Heart right ventricle (tissue), 16 donors: Measurements from ENCODE around the gene SNX33. TPM values are rescaled to one million over a fixed set of nuclear protein-coding genes. Genes with fewer than 3 reads are reported as not detected.
A peak's percentile ranks its signal among the peaks of the same experiment; 100 is the strongest.

Source experiments
- ATAC-seq, 8 donors: fragments of 200-7000 bp; cut with Tn5 transposase; one replicate each; pipeline ENCODE4 v1.9.1; 2020; ENCODE audit warnings: mild to moderate bottlenecking in 8 of 8, moderate library complexity in 8 of 8, moderate number of reproducible peaks in 1 of 8
- DNase-seq, 2 donors: peaks; one replicate each; pipeline ENCODE4 v3.0.0-alpha.2; 2020
- H3K27ac ChIP-seq, 10 donors: fragments of 200-600 bp; sonication (generic) in 2 of 10; one replicate each; pipeline versions ENCODE4 v1.5.0 to v1.8.0; 2020 to 2022; ENCODE audit warnings: mild to moderate bottlenecking in 3 of 10
- H3K27me3 ChIP-seq, 7 donors: fragments of 200-600 bp; one replicate each; pipeline ENCODE4 v1.8.0; 2021 to 2022; ENCODE audit warnings: mild to moderate bottlenecking in 2 of 7
- H3K36me3 ChIP-seq, 9 donors: fragments of 200-600 bp; sonication (generic) in 1 of 9; one replicate each; pipeline versions ENCODE4 v1.5.0 to v1.8.0; 2020 to 2022; ENCODE audit warnings: mild to moderate bottlenecking in 2 of 9
- H3K4me1 ChIP-seq, 9 donors: fragments of 200-600 bp; sonication (generic) in 1 of 9; one replicate each; pipeline versions ENCODE4 v1.5.0 to v1.8.0; 2020 to 2022; ENCODE audit warnings: mild to moderate bottlenecking in 4 of 9
- H3K4me3 ChIP-seq, 10 donors: fragments of 200-600 bp; sonication (generic) in 2 of 10; one replicate each; pipeline versions ENCODE4 v1.5.0 to v1.8.0; 2020 to 2022; ENCODE audit warnings: mild to moderate bottlenecking in 7 of 10, moderate library complexity in 2 of 10
- H3K9me3 ChIP-seq, 11 donors: fragments of 200-600 bp in 10 of 11; sonication (generic) in 2 of 11; one replicate each; pipeline versions ENCODE4 v1.5.0 to v1.8.0; 2013 to 2022; ENCODE audit warnings: mild to moderate bottlenecking in 2 of 11, control low read depth in 1 of 11, moderate library complexity in 1 of 11
- CTCF ChIP-seq, 9 donors: fragments of 200-600 bp; sonication (generic) in 2 of 9; IDR thresholded peaks; one replicate each; pipeline versions ENCODE4 v1.5.0 to v1.8.0; 2021 to 2022; ENCODE audit warnings: antibody characterized with exemption in 9 of 9, mild to moderate bottlenecking in 5 of 9, moderate library complexity in 1 of 9
- WGBS, 2 donors: extraction: QIAGEN DNeasy Blood & Tissue Kit; methylation state at CpG; one replicate each; pipeline ENCODE4 v1.1.7; 2013; ENCODE audit warnings: inconsistent platforms in 1 of 2; 5-methylcytosine and 5-hydroxymethylcytosine counted together
- intact Hi-C, 10 donors: fragments of 100-400 bp; cut with DNase I; formaldehyde crosslinking; loops; one replicate each; pipeline versions ENCODE4 v1.11.1 to v1.14.2; 2022
- polyA plus RNA-seq, 2 donors: library from polyadenylated mRNA; stranded (reverse); fragments of 200-250 nt; gene quantifications; one replicate each; pipeline ENCODE4 v1.2.3, GENCODE V29; 2013
- total RNA-seq, 10 donors: library from RNA; stranded (reverse); fragmentation: NEBNext Ultra II Directional in 3 of 10; extraction: Animal tissue kit (Norgen Biotek cat#: 25700) in 3 of 10; gene quantifications; one replicate each; pipeline versions ENCODE4 v1.2.1 to v1.2.4, GENCODE V29; 2021 to 2023
- donor health status: Arrhythmogenic right ventricular cardiomyopathy.
- donor health status: ischemic (EF 13 %, LVEDD 7.1; RV severe dilation, severe dysfunction).
- donor health status: healthy with polysubstance abuse.
- donor health status: DM: no; HTN: yes; CAD: no.
- donor health status: DM: no; HTN: no; CAD: no.
- donor health status: ischemic (EF 25% LVEDD 6.9; RV normal size, moderate dysfunction).
- donor health status: ischemic (EF 25% LVEDD 5.7; RV mildly dilated, moderate dysfunction).
- donor health status: healthy.
- donor health status: DM: yes; HTN: yes; CAD: no.
- donor health status: Ischemic cardiomyopathy.
- donor health status: ischemic (EF 35%, LVEDD 5.7; RV mildly dilated, moderate dysfunction).
- donor health status: nonischemic (EF 11% LVEDD 7.7; RV severe dilation, severe dysfunction).
- donor health status: DM: yes; HTN: yes; CAD: no.
- donor health status: PGD.
- donor health status: ischemic (EF 29% LVEDD 5.4; RV normal size, mild dysfunction).
- donor health status: nonischemic (EF 23%, LVEDD 6.1; RV moderate dilation, normal function).

SNX33 gene
- total and polyA plus RNA-seq, 12 donors, result 7.4 to 14.8 (median 9.7) TPM

GRCh38 chr15:75649045-75649761 lies 1.5 kb downstream of the SNX33 start:
- WGBS, 2 donors, result 72 to 77% methylated on average over 19 of the region's 19 CpGs
- Histone ChIP-seq H3K4me3 (peak overlapping the region; percentile 67 to 87 (median 77)), H3K9me3 (no peaks in the 10 kb centered on the region), H3K36me3 (peaks cover 0 to 34% (median 0%) of the 10 kb centered on the region in 9 donors), H3K27me3 (peaks cover 0 to 5% (median 0%) of the 10 kb centered on the region in 7 donors), H3K4me1 (peaks cover 43 to 75% (median 68%) of the 10 kb centered on the region in 9 donors), H3K27ac (peak overlapping the region; percentile 90 to 98 (median 96))
- no peak for ATAC-seq
- no peak for DNase-seq
- no peak for TF ChIP-seq CTCF (IDR thresholded peaks at IDR 0.05)
- intact Hi-C loops, result loop anchor here in 1 of 10 donors (10.0 kb wide), 1 partner anchor 256 kb away; the partner anchor contains the start of gene FBXO22

GRCh38 chr15:75649848-75650247 lies 2.1 kb downstream of the SNX33 start:
- peak overlapping the region in 6 of 10 donors; percentile 5 to 98 (median 68) for H3K27ac ChIP-seq
- ATAC-seq, result no peak
- no peak for DNase-seq
- peak overlapping the region in 9 of 10 donors; percentile 24 to 87 (median 77) for H3K4me3 ChIP-seq
- peaks cover 0 to 5% (median 0%) of the 10 kb centered on the region in 7 donors for H3K27me3 ChIP-seq
- WGBS, 2 donors, result 89 to 91% methylated on average over 18 of the region's 18 CpGs
- no peak for TF ChIP-seq CTCF (IDR thresholded peaks at IDR 0.05)
- intact Hi-C loops, result loop anchor here in 1 of 10 donors (10.0 kb wide), 1 partner anchor 255 kb away; the partner anchor contains the start of gene FBXO22
- H3K4me1 ChIP-seq, result peaks cover 46 to 82% (median 74%) of the 10 kb centered on the region in 9 donors
- peaks cover 0 to 40% (median 0%) of the 10 kb centered on the region in 9 donors for H3K36me3 ChIP-seq
- H3K9me3 ChIP-seq, result no peaks in the 10 kb centered on the region

DNA sequence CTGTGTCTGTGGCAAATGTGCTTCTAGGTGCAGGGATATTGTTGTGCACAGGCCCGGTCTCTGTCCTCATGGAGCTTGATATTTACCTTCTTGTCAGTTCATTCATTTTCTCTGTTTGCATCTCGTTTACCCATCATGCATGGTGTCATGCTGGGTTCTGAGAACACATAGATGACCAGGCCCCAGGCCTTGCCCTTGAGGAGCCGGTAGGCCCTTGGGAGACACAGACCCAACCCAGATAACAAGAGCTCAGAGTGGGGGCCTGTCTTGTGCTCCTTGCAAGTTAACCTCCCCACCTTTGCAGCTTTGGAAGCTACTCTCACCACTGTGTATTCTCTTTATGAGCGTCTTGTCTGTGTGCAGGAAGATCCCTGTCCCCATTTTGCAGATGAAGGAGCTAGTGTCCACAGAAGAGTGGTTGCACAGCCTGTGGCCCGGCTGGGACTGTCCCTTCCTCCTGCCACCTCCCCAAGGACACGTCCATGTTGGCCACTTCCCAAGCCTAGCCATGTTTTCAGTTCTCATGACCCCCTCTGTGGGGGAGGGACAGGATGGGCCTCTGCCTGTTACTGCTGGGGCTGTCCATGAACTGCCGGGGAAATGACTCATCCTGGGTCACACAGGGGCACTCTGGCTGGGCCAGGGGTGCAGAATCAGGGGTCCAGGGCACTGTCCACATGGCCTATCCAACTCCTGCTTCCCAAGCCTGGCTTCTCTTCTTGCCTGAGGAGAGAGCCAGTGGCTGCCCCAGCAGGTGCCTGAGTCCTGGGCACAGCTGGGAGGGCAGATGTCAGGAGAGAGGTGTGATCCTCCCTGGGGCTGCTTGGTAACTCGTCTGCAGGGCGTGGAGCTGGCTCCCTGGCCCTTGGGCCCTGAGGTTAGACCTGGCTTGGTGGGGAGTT lies 3.4 kb downstream of the SNX33 start:
- peaks cover 0 to 53% (median 0%) of the 10 kb centered on the region in 9 donors for H3K36me3 ChIP-seq
- peak overlapping the region in 9 of 10 donors; percentile 4 to 98 (median 76) for H3K27ac ChIP-seq
- peak overlapping the region in 9 of 10 donors; percentile 20 to 87 (median 77) for H3K4me3 ChIP-seq
- peaks cover 46 to 84% (median 70%) of the 10 kb centered on the region in 9 donors for H3K4me1 ChIP-seq
- H3K27me3 ChIP-seq, result peaks cover 0 to 5% (median 0%) of the 10 kb centered on the region in 7 donors
- WGBS, 2 donors, result 37 to 46% methylated on average over 9 of the region's 9 CpGs
- intact Hi-C loops, result no loop called here
- DNase-seq (peak; percentile 75 to 84), ATAC-seq (peak in 7 of 8 donors; percentile 5 to 45 (median 31))
- no peaks in the 10 kb centered on the region for H3K9me3 ChIP-seq
- no peak for TF ChIP-seq CTCF (IDR thresholded peaks at IDR 0.05)
